Measurements from ENCODE around the gene SSBP2. TPM values are rescaled to one million over a fixed set of nuclear protein-coding genes. Genes with fewer than 3 reads are reported as not detected.
A peak's percentile ranks its signal among the peaks of the same experiment; 100 is the strongest.

SSBP2 gene
- total RNA-seq, 2 experiments from 2014 or later: 14.5 to 14.7 TPM

DNA sequence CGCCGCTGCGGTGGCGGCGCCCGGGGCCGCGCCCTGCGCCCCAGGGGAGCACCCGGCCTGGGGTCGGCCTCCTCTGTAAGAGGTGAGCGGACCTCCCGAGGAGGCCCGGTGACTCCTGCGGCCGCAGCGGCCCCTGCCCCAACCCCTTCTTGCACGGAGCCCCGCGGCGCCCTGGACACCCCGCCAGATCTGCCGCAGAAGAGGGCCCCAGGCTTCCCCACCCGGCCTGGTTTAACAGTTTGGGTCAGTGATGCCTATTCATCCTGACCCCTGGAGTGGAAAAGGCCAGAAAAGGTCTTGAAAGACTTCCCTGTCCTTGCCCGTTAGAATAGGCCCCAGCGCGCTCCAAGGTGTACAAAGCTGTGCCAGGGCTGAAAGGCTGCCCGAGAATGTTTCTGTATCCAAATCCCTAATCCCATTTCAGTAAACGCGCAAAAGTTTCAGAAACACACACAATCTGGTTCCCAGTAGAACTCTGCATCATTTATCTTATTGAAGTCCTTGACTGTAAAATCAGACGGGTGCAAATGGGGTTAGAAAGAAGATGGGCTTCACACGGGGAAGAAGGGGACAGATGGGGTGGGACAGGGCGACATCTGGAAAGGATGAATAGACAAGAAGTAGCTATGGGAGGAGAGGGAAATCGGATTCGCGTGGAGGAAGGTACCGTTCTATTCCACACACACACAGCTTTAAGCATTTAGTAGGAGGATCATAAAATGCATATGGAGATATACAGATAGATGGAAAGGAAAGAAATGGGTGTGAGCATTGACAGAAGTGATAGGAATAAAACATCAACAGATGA lies 1.1 kb upstream of the SSBP2 start:
- Mint-ChIP-seq H3K36me3 (ENCODE audit: low read depth) (peaks cover 4% of the 10 kb centered on the region), H3K27ac (peak overlapping the region; percentile 1), H3K4me1 (ENCODE audit: low read depth) (peaks cover 20% of the 10 kb centered on the region), H3K27me3 (ENCODE audit: low read depth) (no peaks in the 10 kb centered on the region), H3K9me3 (no peaks in the 10 kb centered on the region), H3K4me3 (peak overlapping the region; percentile 86)
- DNase-seq: peak; percentile 8
- intact Hi-C loops (cut with micrococcal nuclease): loop anchor here (1.0 to 10.0 kb wide), 12 partner anchors 27 to 605 kb away; partner anchors contain the start of genes RPS23 and ZCCHC9
- CTCF ChIA-PET: interaction anchor here (0.9 to 1.5 kb wide), 3 partner anchors 10 to 245 kb away, joined by 3 to 4 read pairs (median 3); no protein-coding TSS in a partner anchor

DNA sequence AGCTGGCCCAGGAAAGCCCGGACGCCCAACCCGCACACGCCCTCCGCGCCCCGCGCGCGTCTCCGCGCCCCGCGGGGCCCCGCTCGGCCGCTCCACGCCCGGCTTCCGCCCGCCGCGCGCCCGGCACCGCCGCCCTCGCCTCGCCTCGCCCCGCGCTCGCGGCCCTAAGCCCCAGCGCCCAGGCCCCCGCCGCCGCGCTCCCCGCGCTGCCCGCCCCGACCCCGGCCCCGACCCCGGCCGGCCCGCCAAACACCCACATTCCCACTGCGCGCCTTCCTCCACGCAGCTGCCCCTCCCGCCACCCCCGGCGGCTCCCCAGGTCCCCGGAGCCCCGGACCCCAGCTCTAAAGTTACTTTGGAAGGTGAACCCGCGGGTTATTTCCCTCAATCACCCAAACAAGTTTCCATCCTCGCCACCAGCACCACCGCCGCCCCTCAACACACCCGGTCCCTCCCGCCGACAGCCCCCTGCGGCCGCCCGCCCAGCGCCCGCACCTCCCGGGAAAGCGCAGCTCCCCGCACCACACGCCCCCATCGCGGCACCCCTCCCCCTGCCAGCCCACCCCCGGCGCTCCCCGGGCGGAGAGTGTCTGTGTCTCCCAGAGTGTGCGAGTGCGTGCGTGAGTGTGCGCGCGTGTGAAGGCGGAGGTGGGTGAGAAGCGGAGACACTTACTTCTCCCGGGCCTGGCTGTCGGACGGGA lies 439 bp downstream of the SSBP2 start:
- H3K9me3 Mint-ChIP-seq: no peaks in the 10 kb centered on the region
- peak; percentile 25 for DNase-seq
- peak overlapping the region; percentile 80 for H3K27ac Mint-ChIP-seq
- CTCF ChIA-PET: interaction anchor here (0.6 to 1.5 kb wide), 5 partner anchors 9 to 240 kb away, joined by 3 to 5 read pairs (median 3); no protein-coding TSS in a partner anchor
- H3K4me3 Mint-ChIP-seq: peak overlapping the region; percentile 86
- no peaks in the 10 kb centered on the region for H3K27me3 Mint-ChIP-seq (ENCODE audit: low read depth)
- H3K4me1 Mint-ChIP-seq (ENCODE audit: low read depth): peaks cover 33% of the 10 kb centered on the region
- peaks cover 4% of the 10 kb centered on the region for H3K36me3 Mint-ChIP-seq (ENCODE audit: low read depth)
- intact Hi-C loops (cut with micrococcal nuclease): loop anchor here (1.0 to 10.0 kb wide), 12 partner anchors 29 to 607 kb away; partner anchors contain the start of genes RPS23 and ZCCHC9

- Mint-ChIP-seq H3K9me3 (no peaks in the 10 kb centered on the region), H3K4me3 (peak overlapping the region; percentile 92), H3K4me1 (ENCODE audit: low read depth) (peaks cover 33% of the 10 kb centered on the region), H3K36me3 (ENCODE audit: low read depth) (peaks cover 4% of the 10 kb centered on the region), H3K27me3 (ENCODE audit: low read depth) (no peaks in the 10 kb centered on the region), H3K27ac (peak overlapping the region; percentile 85)
- peak; percentile 71 for DNase-seq
- CTCF ChIA-PET: interaction anchor here (0.7 to 1.2 kb wide), 3 partner anchors 10 to 30 kb away, joined by 3 read pairs; no protein-coding TSS in a partner anchor
- intact Hi-C loops (cut with micrococcal nuclease): loop anchor here (1.0 to 10.0 kb wide), 7 partner anchors 11 to 1325 kb away; partner anchors contain the start of genes TMEM167A and XRCC4
Measured at GRCh38 chr5:81749561-81750307, 1.2 kb downstream of the SSBP2 start.

DNA sequence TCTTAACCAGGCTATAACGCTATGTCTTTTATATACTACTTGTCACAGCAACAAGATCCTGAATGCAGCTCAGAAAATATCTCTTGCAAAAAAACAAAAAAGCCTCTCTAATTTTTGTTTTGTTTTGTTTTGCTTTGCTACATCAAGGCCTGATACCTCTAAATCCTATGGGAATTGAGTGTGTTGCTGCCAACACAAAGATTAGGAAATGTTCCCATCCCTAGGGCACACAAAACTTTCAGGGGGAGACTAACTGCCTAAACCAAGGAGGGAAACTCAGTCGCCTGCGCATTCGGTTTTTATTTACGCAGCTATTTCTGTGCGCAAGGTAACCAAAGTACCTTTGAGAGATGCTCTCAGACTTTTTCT lies 1.7 kb downstream of the SSBP2 start:
- H3K4me1 Mint-ChIP-seq (ENCODE audit: low read depth): peaks cover 35% of the 10 kb centered on the region
- DNase-seq: no peak
- H3K27ac Mint-ChIP-seq: peak overlapping the region; percentile 46
- no peaks in the 10 kb centered on the region for H3K9me3 Mint-ChIP-seq
- no peaks in the 10 kb centered on the region for H3K27me3 Mint-ChIP-seq (ENCODE audit: low read depth)
- peak overlapping the region; percentile 92 for H3K4me3 Mint-ChIP-seq
- CTCF ChIA-PET: interaction anchor here (0.7 to 1.2 kb wide), 2 partner anchors 10 to 31 kb away, joined by 3 read pairs; no protein-coding TSS in a partner anchor
- intact Hi-C loops (cut with micrococcal nuclease): loop anchor here (1.0 to 10.0 kb wide), 6 partner anchors 11 to 1326 kb away; partner anchors contain the start of genes TMEM167A and XRCC4
- peaks cover 4% of the 10 kb centered on the region for H3K36me3 Mint-ChIP-seq (ENCODE audit: low read depth)

GRCh38 chr5:81748556-81748955 lies 2.3 kb downstream of the SSBP2 start:
- CTCF ChIA-PET: interaction anchor here (1.2 kb wide), 1 partner anchor 31 kb away, joined by 3 read pairs; no protein-coding TSS in a partner anchor
- DNase-seq: no peak
- H3K36me3 Mint-ChIP-seq (ENCODE audit: low read depth): peaks cover 4% of the 10 kb centered on the region
- peak overlapping the region; percentile 92 for H3K4me3 Mint-ChIP-seq
- H3K9me3 Mint-ChIP-seq: no peaks in the 10 kb centered on the region
- no peaks in the 10 kb centered on the region for H3K27me3 Mint-ChIP-seq (ENCODE audit: low read depth)
- intact Hi-C loops (cut with micrococcal nuclease): loop anchor here (2.0 to 10.0 kb wide), 3 partner anchors 14 to 1326 kb away; partner anchors contain the start of genes TMEM167A and XRCC4
- H3K4me1 Mint-ChIP-seq (ENCODE audit: low read depth): peaks cover 35% of the 10 kb centered on the region
- H3K27ac Mint-ChIP-seq: no peak overlapping the region

DNA sequence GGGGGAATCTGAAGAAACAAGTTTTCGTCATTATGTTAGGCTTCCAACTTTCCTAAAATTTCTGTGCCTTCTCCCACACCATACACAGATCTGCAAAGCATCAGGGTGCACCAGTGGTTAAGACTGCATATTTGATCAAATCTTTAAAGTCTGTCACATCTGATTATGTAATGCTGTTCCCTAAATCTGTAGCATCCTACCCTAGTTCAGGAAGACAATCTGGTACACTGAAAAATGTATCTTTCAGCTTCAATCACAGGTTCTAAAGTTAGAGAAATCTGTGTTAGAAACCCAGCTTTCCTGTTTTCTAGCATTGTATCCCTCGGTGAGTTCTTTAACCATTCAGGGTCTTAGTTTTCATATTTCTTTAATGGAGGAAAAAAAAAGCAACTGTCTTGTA lies 3.9 kb downstream of the SSBP2 start:
- H3K4me3 Mint-ChIP-seq: no peak overlapping the region
- H3K36me3 Mint-ChIP-seq (ENCODE audit: low read depth): peaks cover 4% of the 10 kb centered on the region
- intact Hi-C loops (cut with micrococcal nuclease): loop anchor here (10.0 kb wide), 1 partner anchor 1328 kb away; the partner anchor contains the start of genes TMEM167A and XRCC4
- H3K27me3 Mint-ChIP-seq (ENCODE audit: low read depth): no peaks in the 10 kb centered on the region
- no peaks in the 10 kb centered on the region for H3K9me3 Mint-ChIP-seq
- DNase-seq: no peak
- peaks cover 35% of the 10 kb centered on the region for H3K4me1 Mint-ChIP-seq (ENCODE audit: low read depth)
- CTCF ChIA-PET: interaction anchor here (0.7 kb wide), 1 partner anchor 1656 kb away, joined by 3 read pairs; no protein-coding TSS in a partner anchor
- no peak overlapping the region for H3K27ac Mint-ChIP-seq

GRCh38 chr5:81740758-81741157 lies 10.1 kb downstream of the SSBP2 start:
- no peak for DNase-seq
- Mint-ChIP-seq H3K36me3 (ENCODE audit: low read depth) (peaks cover 2% of the 10 kb centered on the region), H3K9me3 (no peaks in the 10 kb centered on the region), H3K4me3 (no peak overlapping the region), H3K4me1 (ENCODE audit: low read depth) (peaks cover 33% of the 10 kb centered on the region), H3K27me3 (ENCODE audit: low read depth) (no peaks in the 10 kb centered on the region), H3K27ac (no peak overlapping the region)
- intact Hi-C loops (cut with micrococcal nuclease): loop anchor here (10.0 kb wide), 1 partner anchor 1334 kb away; the partner anchor contains the start of genes TMEM167A and XRCC4
- CTCF ChIA-PET: interaction anchor here (1.3 kb wide), 1 partner anchor 11 kb away, joined by 3 read pairs; the partner anchor contains the start of gene SSBP2

GRCh38 chr5:81739291-81739690 lies 11.6 kb downstream of the SSBP2 start:
- Mint-ChIP-seq H3K4me3 (no peak overlapping the region), H3K4me1 (ENCODE audit: low read depth) (peaks cover 34% of the 10 kb centered on the region), H3K9me3 (no peaks in the 10 kb centered on the region), H3K27ac (no peak overlapping the region), H3K36me3 (ENCODE audit: low read depth) (peaks cover 2% of the 10 kb centered on the region), H3K27me3 (ENCODE audit: low read depth) (no peaks in the 10 kb centered on the region)
- intact Hi-C loops (cut with micrococcal nuclease): no loop called here
- no peak for DNase-seq
- CTCF ChIA-PET: interaction anchor here (0.7 kb wide), 1 partner anchor 131 kb away, joined by 3 read pairs; no protein-coding TSS in a partner anchor

DNA sequence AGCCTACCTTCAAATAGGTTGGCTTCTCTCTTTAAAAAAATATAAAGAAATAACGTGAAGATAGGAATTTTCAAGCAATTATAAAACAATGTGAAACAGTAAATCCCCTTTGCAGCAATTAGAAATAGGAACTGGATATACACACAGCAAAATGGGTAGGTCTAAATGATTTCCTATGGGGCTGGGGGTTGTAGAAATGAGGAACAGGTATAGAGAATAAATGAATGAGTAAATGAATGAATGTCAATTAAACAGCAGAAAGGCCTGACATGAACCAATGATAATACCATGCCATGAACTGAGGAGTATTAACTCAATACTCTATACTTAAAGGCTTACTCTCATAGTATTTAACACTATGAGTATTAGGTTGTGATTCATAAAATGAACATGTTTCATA lies 21.6 kb downstream of the SSBP2 start:
- peaks cover 52% of the 10 kb centered on the region for H3K4me1 Mint-ChIP-seq (ENCODE audit: low read depth)
- H3K4me3 Mint-ChIP-seq: no peak overlapping the region
- no peak overlapping the region for H3K27ac Mint-ChIP-seq
- H3K9me3 Mint-ChIP-seq: no peaks in the 10 kb centered on the region
- CTCF ChIA-PET: no interaction called here
- DNase-seq: no peak
- H3K27me3 Mint-ChIP-seq (ENCODE audit: low read depth): no peaks in the 10 kb centered on the region
- intact Hi-C loops (cut with micrococcal nuclease): no loop called here
- H3K36me3 Mint-ChIP-seq (ENCODE audit: low read depth): no peaks in the 10 kb centered on the region

- no peaks in the 10 kb centered on the region for H3K27me3 Mint-ChIP-seq (ENCODE audit: low read depth)
- H3K9me3 Mint-ChIP-seq: no peaks in the 10 kb centered on the region
- intact Hi-C loops (cut with micrococcal nuclease): loop anchor here (1.0 kb wide), 1 partner anchor 8 kb away; no protein-coding TSS in a partner anchor
- no peak for DNase-seq
- no peak overlapping the region for H3K27ac Mint-ChIP-seq
- no peak overlapping the region for H3K4me3 Mint-ChIP-seq
- H3K4me1 Mint-ChIP-seq (ENCODE audit: low read depth): peaks cover 53% of the 10 kb centered on the region
- no peaks in the 10 kb centered on the region for H3K36me3 Mint-ChIP-seq (ENCODE audit: low read depth)
- CTCF ChIA-PET: no interaction called here
Measured at GRCh38 chr5:81728301-81728700, 22.6 kb downstream of the SSBP2 start.

DNA sequence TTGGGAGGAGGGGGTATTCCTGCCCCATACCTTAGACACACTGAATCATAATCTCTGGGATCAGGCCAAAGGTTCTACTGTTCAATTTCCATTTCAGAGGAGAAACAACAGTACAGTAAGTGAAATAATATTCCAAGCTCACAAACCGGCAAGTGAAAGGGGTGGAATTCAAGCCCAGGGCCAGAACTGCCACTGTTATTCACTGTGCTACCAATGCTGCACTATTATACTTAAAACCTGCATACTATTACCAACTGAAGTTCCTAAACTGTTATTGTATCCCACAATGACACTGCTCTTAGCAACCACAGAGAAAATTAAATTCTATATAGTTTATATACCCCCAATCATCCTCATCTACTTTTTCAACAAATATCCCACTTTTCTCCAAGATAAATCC lies 24.6 kb downstream of the SSBP2 start:
- CTCF ChIA-PET: no interaction called here
- Mint-ChIP-seq H3K36me3 (ENCODE audit: low read depth) (no peaks in the 10 kb centered on the region), H3K4me3 (no peak overlapping the region), H3K9me3 (no peaks in the 10 kb centered on the region), H3K27ac (no peak overlapping the region), H3K4me1 (ENCODE audit: low read depth) (peaks cover 64% of the 10 kb centered on the region), H3K27me3 (ENCODE audit: low read depth) (no peaks in the 10 kb centered on the region)
- no peak for DNase-seq
- intact Hi-C loops (cut with micrococcal nuclease): no loop called here
